WTC11 (cell line): ENCODE results near the gene SETD2.

Experiments used
- NR2C2 ChIP-seq: sonication (generic); formaldehyde crosslinking; IDR thresholded peaks from 2 replicates; pipeline ENCODE4 v1.8.0; 2022; ENCODE audit warnings: mild to moderate bottlenecking, missing genetic modification reagents
- NR3C1 ChIP-seq: sonication (generic); formaldehyde crosslinking; conservative IDR thresholded peaks from 2 replicates; pipeline ENCODE4 v1.8.1; 2023; ENCODE audit warnings: low read depth, mild to moderate bottlenecking, missing genetic modification reagents
- TEAD4 ChIP-seq: sonication (generic); formaldehyde crosslinking; IDR thresholded peaks from 2 replicates; pipeline ENCODE4 v1.8.0; 2022; ENCODE audit warnings: mild to moderate bottlenecking, missing genetic modification reagents
- TF ChIP-seq, protein P1 (sequence below): fragments of 200-600 bp; IDR thresholded peaks from 2 replicates; pipeline ENCODE4 v1.8.0; 2022; ENCODE audit warnings: antibody characterized with exemption
- TF ChIP-seq, protein P2 (sequence below): sonication (generic); formaldehyde crosslinking; IDR thresholded peaks from 2 replicates; pipeline ENCODE4 v1.8.0; 2022; ENCODE audit warnings: mild to moderate bottlenecking, missing genetic modification reagents

DNA sequence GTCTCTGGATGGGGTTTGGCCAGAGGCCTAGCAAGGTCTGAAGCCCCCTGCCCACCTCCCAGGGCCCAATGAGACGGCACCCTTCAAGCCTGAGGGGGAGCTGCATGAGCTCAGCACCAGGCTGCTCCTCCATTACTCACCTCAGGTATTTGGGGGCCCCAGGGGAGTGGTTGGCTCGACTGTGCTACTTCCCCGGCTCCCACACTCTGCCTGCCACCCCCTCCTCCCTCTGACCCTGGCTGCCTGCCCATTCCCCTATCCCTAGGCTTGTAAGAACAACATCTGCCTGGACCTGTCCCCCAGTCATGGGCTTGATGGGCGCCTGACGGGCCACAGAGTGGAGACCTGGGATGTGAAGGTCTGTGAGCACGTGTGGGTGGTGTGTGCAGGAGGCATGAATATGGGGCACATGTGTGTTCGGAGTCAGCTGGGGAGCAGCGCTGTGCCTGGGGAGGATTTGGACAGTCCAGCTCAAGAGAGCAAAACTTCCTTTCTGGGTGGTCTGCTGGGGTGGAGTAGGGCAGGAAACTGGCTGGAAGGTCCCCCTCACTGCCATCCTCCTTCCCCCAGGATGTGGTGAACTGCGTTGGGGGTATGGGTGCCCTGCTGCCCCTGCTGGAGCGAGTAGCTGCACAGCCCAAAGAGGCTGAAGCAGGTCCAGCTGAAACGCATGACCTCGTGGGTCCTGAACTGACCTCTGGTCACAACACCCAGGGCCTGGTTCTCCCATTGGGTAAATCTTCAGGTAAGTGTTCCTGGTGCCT is 167.0 kb downstream of the SETD2 start:
- no peak for TF ChIP-seq TEAD4 (CRISPR knock-in tag)
- TF ChIP-seq, protein P1, sequence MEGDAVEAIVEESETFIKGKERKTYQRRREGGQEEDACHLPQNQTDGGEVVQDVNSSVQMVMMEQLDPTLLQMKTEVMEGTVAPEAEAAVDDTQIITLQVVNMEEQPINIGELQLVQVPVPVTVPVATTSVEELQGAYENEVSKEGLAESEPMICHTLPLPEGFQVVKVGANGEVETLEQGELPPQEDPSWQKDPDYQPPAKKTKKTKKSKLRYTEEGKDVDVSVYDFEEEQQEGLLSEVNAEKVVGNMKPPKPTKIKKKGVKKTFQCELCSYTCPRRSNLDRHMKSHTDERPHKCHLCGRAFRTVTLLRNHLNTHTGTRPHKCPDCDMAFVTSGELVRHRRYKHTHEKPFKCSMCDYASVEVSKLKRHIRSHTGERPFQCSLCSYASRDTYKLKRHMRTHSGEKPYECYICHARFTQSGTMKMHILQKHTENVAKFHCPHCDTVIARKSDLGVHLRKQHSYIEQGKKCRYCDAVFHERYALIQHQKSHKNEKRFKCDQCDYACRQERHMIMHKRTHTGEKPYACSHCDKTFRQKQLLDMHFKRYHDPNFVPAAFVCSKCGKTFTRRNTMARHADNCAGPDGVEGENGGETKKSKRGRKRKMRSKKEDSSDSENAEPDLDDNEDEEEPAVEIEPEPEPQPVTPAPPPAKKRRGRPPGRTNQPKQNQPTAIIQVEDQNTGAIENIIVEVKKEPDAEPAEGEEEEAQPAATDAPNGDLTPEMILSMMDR: no peak
- TF ChIP-seq, protein P2, sequence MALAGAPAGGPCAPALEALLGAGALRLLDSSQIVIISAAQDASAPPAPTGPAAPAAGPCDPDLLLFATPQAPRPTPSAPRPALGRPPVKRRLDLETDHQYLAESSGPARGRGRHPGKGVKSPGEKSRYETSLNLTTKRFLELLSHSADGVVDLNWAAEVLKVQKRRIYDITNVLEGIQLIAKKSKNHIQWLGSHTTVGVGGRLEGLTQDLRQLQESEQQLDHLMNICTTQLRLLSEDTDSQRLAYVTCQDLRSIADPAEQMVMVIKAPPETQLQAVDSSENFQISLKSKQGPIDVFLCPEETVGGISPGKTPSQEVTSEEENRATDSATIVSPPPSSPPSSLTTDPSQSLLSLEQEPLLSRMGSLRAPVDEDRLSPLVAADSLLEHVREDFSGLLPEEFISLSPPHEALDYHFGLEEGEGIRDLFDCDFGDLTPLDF (CRISPR knock-in tag): no peak
- TF ChIP-seq NR3C1: no peak
- no peak for TF ChIP-seq NR2C2 (CRISPR knock-in tag)
